BE2C (cell line): ENCODE data around the gene NTPCR.

Experiments
- DNase-seq: peaks from one replicate; pipeline ENCODE4 v3.0.0-alpha.2; 2020
- H3K27me3 ChIP-seq: fragments of 250-450 bp; sonication (Bioruptor Pico); 2 replicates; pipeline ENCODE4 v1.5.1; 2020; ENCODE audit warnings: mild to moderate bottlenecking
- H3K36me3 ChIP-seq: fragments of 250-450 bp; sonication (Bioruptor Pico); 2 replicates; pipeline ENCODE4 v1.5.1; 2020; ENCODE audit warnings: mild to moderate bottlenecking
- H3K4me1 ChIP-seq: fragments of 250-450 bp; sonication (Bioruptor Pico); 2 replicates; pipeline ENCODE4 v1.5.1; 2020
- H3K4me3 ChIP-seq: 2 replicates; pipeline ENCODE4 v1.5.1; 2011; ENCODE audit warnings: low read depth, low read length
- H3K9me3 ChIP-seq: fragments of 250-450 bp; sonication (Bioruptor Pico); 2 replicates; pipeline ENCODE4 v1.5.1; 2020
- CTCF ChIP-seq: IDR thresholded peaks from 2 replicates; pipeline ENCODE4 v1.5.1; 2012; ENCODE audit warnings: mild to moderate bottlenecking, low read depth, low read length

Gene NTPCR

GRCh38 chr1:232987774-232988140 is 37.3 kb downstream of the NTPCR start:
- no peaks in the 10 kb centered on the region for H3K9me3 ChIP-seq
- H3K4me1 ChIP-seq = no peaks in the 10 kb centered on the region
- TF ChIP-seq CTCF = no peak
- H3K27me3 ChIP-seq = no peaks in the 10 kb centered on the region
- no peak overlapping the region for H3K4me3 ChIP-seq
- peaks cover 4% of the 10 kb centered on the region; the same call in 1 of the 2 replicates for H3K36me3 ChIP-seq
- no peak for DNase-seq

- Histone ChIP-seq H3K27me3 (no peaks in the 10 kb centered on the region), H3K9me3 (no peaks in the 10 kb centered on the region), H3K4me1 (no peaks in the 10 kb centered on the region), H3K36me3 (peaks cover under 1% of the 10 kb centered on the region; the same call in 1 of the 2 replicates), H3K4me3 (no peak overlapping the region)
- no peak for TF ChIP-seq CTCF
- no peak for DNase-seq
Observed at GRCh38 chr1:232988572-232989040, 38.2 kb downstream of the NTPCR start.

GRCh38 chr1:232990176-232991128 is 40.0 kb downstream of the NTPCR start:
- Histone ChIP-seq H3K4me1 (no peaks in the 10 kb centered on the region), H3K27me3 (no peaks in the 10 kb centered on the region), H3K9me3 (no peaks in the 10 kb centered on the region), H3K4me3 (no peak overlapping the region), H3K36me3 (no peaks in the 10 kb centered on the region)
- TF ChIP-seq CTCF = no peak
- DNase-seq = no peak

DNA sequence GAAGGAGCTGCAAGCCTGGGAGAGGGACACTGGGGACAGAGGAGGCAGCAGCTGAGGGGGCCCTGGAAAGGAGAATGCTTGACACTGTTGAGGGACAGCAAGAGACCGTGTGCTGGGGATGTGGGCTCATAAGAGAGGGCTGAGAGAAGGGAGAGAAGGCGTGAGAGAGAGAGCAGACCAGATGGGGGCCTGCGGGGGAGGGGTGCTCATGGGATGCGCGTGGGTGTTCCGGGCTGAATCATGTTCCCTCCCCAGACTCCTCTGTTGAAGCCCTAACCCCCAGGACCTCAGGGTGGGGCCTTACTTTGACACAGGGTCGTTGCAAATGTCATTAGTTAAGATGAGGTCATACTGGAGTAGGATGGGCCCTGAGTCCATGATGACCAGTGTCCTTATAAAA is 40.8 kb downstream of the NTPCR start:
- Histone ChIP-seq H3K4me1 (no peaks in the 10 kb centered on the region), H3K9me3 (no peaks in the 10 kb centered on the region), H3K27me3 (no peaks in the 10 kb centered on the region), H3K4me3 (no peak overlapping the region), H3K36me3 (no peaks in the 10 kb centered on the region)
- TF ChIP-seq CTCF = no peak
- DNase-seq = no peak

GRCh38 chr1:232992227-232992626 is 41.8 kb downstream of the NTPCR start:
- no peaks in the 10 kb centered on the region for H3K4me1 ChIP-seq
- no peaks in the 10 kb centered on the region for H3K9me3 ChIP-seq
- no peaks in the 10 kb centered on the region for H3K36me3 ChIP-seq
- TF ChIP-seq CTCF = no peak
- no peak overlapping the region for H3K4me3 ChIP-seq
- H3K27me3 ChIP-seq = no peaks in the 10 kb centered on the region
- DNase-seq = no peak

- no peak for TF ChIP-seq CTCF
- Histone ChIP-seq H3K4me3 (no peak overlapping the region), H3K4me1 (no peaks in the 10 kb centered on the region), H3K9me3 (no peaks in the 10 kb centered on the region), H3K27me3 (no peaks in the 10 kb centered on the region), H3K36me3 (no peaks in the 10 kb centered on the region)
- no peak for DNase-seq
Observed at GRCh38 chr1:232993555-232993954, 43.1 kb downstream of the NTPCR start.
